HG02885 (cell line): Measurements from ENCODE around the gene GCNT1.
"Not testable (repeated sequence)": the region's sequence is repeated elsewhere in the genome, so short reads cannot be mapped to it uniquely, and the experiment has no call there.

Experiments used
- ATAC-seq: cut with Tn5 transposase; IDR thresholded peaks from one replicate; pipeline ENCODE4 v1.9.1; 2021; ENCODE audit warnings: mild to moderate bottlenecking; ENCODE audit not compliant: unreplicated experiment, poor library complexity

Gene GCNT1

GRCh38 chr9:76441551-76442322, 17.2 kb upstream of the GCNT1 start:
- peak; percentile 65 for ATAC-seq

GRCh38 chr9:76443887-76444286, 15.1 kb upstream of the GCNT1 start:
- ATAC-seq = no peak

GRCh38 chr9:76444322-76444929, 14.6 kb upstream of the GCNT1 start:
- ATAC-seq = no peak

- ATAC-seq = no peak
Observed at GRCh38 chr9:76445976-76446375, 13.0 kb upstream of the GCNT1 start.

GRCh38 chr9:76448501-76448900, 10.5 kb upstream of the GCNT1 start:
- ATAC-seq = no peak

- ATAC-seq = no peak
Observed at GRCh38 chr9:76451234-76451633, 7.7 kb upstream of the GCNT1 start.

- no peak for ATAC-seq
Observed at GRCh38 chr9:76452839-76453238, 6.1 kb upstream of the GCNT1 start.

- ATAC-seq = no peak
Observed at GRCh38 chr9:76453785-76454184, 5.2 kb upstream of the GCNT1 start.

- ATAC-seq = no peak
Observed at GRCh38 chr9:76454311-76454710, 4.7 kb upstream of the GCNT1 start.

GRCh38 chr9:76456202-76456926, 2.6 kb upstream of the GCNT1 start:
- ATAC-seq = peak; percentile 34

- no peak for ATAC-seq
Observed at GRCh38 chr9:76459694-76460635, 983 bp downstream of the GCNT1 start.

- ATAC-seq = no peak
Observed at GRCh38 chr9:76462126-76462525, 3.1 kb downstream of the GCNT1 start.

- ATAC-seq = peak; percentile 46
Observed at GRCh38 chr9:76463211-76463610, 4.2 kb downstream of the GCNT1 start.

GRCh38 chr9:76464706-76465105, 5.7 kb downstream of the GCNT1 start:
- no peak for ATAC-seq

GRCh38 chr9:76465442-76466298, 6.7 kb downstream of the GCNT1 start:
- ATAC-seq = no peak

GRCh38 chr9:76466299-76466605, 7.3 kb downstream of the GCNT1 start:
- no peak for ATAC-seq

GRCh38 chr9:76474419-76474818, 15.4 kb downstream of the GCNT1 start:
- ATAC-seq = no peak

GRCh38 chr9:76475686-76476085, 16.7 kb downstream of the GCNT1 start:
- no peak for ATAC-seq

- not testable (repeated sequence) for ATAC-seq
Observed at GRCh38 chr9:76477818-76478217, 18.8 kb downstream of the GCNT1 start.

GRCh38 chr9:76478226-76478625, 19.2 kb downstream of the GCNT1 start:
- ATAC-seq = no peak
